GM19035 (cell line): Measurements from ENCODE around the gene GSTO2.
A peak's percentile ranks its signal among the peaks of the same experiment; 100 is the strongest.

Source experiments
- ATAC-seq: cut with Tn5 transposase; IDR thresholded peaks from one replicate; pipeline ENCODE4 v1.9.1; 2021; ENCODE audit not compliant: unreplicated experiment

The GSTO2 gene

GRCh38 chr10:104307576-104308438 lies 38.8 kb downstream of the GSTO2 start:
- no peak for ATAC-seq

- peak; percentile 76 for ATAC-seq
These were observed 39.5 kb downstream of the GSTO2 start for GRCh38 chr10:104308439-104308903.

- ATAC-seq: no peak
These were observed 41.3 kb downstream of the GSTO2 start for GRCh38 chr10:104309980-104310978.

GRCh38 chr10:104311184-104311720 lies 42.3 kb downstream of the GSTO2 start:
- ATAC-seq: no peak

GRCh38 chr10:104314591-104315485 lies 45.9 kb downstream of the GSTO2 start:
- no peak for ATAC-seq

GRCh38 chr10:104315486-104315921 lies 46.5 kb downstream of the GSTO2 start:
- no peak for ATAC-seq

GRCh38 chr10:104316321-104317099 lies 47.5 kb downstream of the GSTO2 start:
- no peak for ATAC-seq

- ATAC-seq: no peak
These were observed 48.3 kb downstream of the GSTO2 start for GRCh38 chr10:104317269-104317710.

- no peak for ATAC-seq
These were observed 48.8 kb downstream of the GSTO2 start for GRCh38 chr10:104317726-104318299.

GRCh38 chr10:104318326-104318725 lies 49.3 kb downstream of the GSTO2 start:
- no peak for ATAC-seq

- ATAC-seq: no peak
These were observed 50.1 kb downstream of the GSTO2 start for GRCh38 chr10:104318810-104319741.

GRCh38 chr10:104321226-104321625 lies 52.2 kb downstream of the GSTO2 start:
- ATAC-seq: no peak

- ATAC-seq: no peak
These were observed 52.9 kb downstream of the GSTO2 start for GRCh38 chr10:104321725-104322415.

- ATAC-seq: no peak
These were observed 53.4 kb downstream of the GSTO2 start for GRCh38 chr10:104322416-104322782.

- no peak for ATAC-seq
These were observed 54.1 kb downstream of the GSTO2 start for GRCh38 chr10:104323085-104323484.

- ATAC-seq: no peak
These were observed 54.8 kb downstream of the GSTO2 start for GRCh38 chr10:104323760-104324201.

- ATAC-seq: no peak
These were observed 55.3 kb downstream of the GSTO2 start for GRCh38 chr10:104324221-104324686.
